ENCODE measurements around the gene PEX14.
"Not testable (repeated sequence)": the region's sequence is repeated elsewhere in the genome, so short reads cannot be mapped to it uniquely, and the experiment has no call there.

PEX14 gene

GRCh38 chr1:10450836-10451235, 23.9 kb upstream of the PEX14 start:
- no peak for DNase-seq

DNA sequence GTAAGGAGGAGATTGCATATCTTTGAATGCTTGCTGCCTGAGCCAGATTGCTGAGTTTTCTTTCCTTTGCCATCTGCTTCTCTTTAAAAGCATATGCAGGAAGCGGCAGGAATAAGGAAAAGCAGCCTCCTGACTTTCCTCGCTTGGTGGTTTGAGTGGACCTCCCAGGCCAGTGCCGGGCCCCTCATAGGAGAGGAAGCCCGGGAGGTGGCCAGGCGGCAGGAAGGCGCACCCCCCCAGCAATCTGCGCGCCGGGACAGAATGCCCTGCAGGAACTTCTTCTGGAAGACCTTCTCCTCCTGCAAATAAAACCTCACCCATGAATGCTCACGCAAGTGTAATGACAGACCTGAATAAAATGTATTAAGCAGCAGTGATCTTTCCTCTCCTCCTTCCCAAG, 23.5 kb upstream of the PEX14 start:
- no peak for DNase-seq

DNA sequence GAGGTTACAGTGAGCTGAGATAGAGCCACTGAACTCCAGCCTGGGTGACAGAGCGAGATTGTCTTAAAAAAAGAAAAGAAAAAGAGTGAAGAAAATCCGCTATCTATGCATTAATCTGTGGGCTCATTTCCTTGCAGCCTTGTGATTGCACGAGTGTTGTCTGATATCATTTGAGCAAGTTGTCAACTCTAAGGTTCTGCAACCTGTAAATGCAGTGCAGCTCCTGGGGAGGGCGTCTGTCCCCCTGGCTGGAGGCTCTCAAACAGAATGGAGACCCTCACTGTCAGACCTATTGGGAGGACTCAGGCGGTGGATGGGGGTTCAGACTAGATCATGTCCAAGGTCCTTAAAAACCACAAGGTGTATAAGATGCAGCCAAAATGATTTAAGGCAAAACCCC, 18.7 kb upstream of the PEX14 start:
- DNase-seq, result no peak

DNA sequence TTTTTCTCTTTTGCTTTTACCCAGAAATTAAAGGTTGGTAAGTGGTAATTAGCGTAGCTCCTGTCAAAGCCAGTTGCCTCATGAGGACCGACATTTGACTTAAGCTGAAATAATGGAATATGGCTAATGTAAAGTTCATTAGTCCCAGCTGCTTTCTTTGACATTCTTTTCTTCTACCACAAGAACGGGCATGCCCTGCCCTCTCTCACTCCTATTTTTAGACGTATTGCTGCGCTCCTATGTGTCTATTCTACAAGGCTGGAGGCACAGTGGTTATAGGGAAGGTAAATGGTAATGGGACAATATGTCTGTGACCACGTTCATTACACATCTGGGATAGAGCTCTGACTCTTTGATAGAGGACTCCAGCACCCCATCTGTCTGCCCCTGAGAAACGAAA, 18.1 kb upstream of the PEX14 start:
- no peak for DNase-seq

DNA sequence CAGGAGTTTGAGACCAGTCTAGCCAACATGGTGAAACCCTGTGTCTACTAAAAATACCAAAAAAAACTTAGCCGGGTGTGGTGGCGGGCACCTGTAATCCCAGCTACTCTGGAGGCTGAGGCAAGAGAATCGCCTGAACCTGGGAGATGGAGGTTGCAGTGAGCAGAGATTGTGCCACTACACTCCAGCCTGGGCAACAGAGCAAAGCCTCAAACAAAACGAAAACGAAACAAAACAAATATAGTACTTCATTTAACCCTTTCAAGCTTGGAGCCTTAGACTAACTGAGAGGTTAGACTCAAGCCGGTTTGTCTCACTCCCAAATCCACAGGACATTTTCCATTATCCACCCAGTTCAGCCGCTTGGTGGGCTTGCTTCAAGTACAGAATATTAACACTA, 17.3 kb upstream of the PEX14 start:
- DNase-seq, result not testable (repeated sequence)

- DNase-seq, result no peak
Observed at GRCh38 chr1:10457875-10458274, 16.9 kb upstream of the PEX14 start.

DNA sequence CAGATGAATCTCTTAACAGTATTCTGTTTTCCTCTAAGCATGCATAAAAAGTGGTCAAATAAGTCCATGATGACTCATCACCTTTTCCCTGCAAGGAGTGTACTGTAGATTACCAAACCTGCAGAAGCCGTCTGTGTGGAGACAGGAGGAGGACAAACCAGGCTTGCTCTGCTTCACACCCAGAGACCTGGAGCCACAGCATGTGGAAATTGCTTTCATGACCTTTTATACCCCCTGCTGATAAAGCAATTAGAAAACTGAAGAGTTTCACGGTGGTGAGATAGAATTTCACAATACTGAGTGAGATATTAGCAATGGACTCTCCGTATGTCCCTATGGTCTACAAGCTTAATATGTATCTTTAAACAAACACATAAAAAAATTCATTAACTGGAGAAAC, 15.6 kb upstream of the PEX14 start:
- DNase-seq, result no peak

- no peak for DNase-seq
Observed at GRCh38 chr1:10467078-10467477, 7.7 kb upstream of the PEX14 start.

DNA sequence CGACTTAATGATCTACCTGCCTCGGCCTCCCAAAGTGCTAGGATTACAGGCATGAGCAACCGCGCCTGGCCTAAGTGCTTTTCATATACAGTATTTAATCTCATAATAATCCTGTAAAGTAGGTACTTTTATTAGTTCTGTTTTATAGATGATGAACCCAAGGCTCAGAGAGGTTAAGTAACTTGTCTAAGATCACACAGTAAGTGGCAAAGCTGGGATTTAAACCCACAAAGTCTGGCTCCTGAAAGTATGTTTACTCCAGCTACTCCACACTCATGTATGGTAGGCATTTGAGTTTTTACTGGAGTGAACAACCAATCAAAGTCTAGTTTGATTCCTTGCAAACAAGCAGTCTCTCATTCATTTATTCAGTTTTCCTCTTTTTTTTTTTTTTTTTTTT, 4.7 kb upstream of the PEX14 start:
- DNase-seq, result no peak

DNA sequence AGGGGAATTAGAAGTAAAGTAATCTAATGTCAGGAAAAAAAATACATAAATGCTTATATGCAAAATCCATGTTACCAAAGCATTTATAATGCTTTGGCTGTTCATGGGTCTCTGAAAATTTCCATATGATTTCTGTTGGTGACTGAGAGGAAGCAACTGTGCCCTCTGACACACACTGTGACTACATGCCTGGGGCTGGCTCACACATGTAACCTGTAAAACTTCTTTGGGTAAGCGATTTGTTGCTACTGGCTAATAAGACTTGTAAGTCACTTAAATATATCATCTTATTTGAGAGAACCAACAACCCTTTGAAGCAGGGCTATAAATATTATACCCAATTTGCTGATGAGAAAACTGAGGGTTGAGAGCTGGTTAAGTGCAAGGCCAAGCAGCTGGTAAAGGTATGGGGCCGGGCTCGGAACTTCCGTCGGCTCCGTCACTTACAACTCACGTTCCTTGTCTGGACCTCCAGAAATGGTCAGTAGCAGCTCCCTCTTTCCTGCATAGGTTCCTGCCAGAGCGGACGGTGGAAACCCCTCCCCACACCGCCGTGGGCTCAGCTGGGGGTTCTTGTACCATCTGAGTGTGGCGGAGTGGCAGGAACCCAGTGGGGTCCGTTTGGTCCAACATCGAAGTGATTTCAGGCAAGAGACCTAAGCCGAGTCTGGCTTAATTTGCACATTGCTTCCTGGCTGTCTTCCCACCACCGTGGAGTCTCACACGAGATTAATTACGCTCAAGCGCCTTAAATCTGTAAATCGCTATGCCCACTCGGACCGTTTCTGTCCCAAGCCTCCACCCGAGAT, 3.1 kb upstream of the PEX14 start:
- DNase-seq, result no peak

- DNase-seq, result peak; percentile 91 to 92
Observed at GRCh38 chr1:10472220-10473144, 2.3 kb upstream of the PEX14 start, which contains the start of gene DFFA. DFFA (minus strand) TSS chr1:10472529; CDS start chr1:10472458, 71 bp downstream.

DNA sequence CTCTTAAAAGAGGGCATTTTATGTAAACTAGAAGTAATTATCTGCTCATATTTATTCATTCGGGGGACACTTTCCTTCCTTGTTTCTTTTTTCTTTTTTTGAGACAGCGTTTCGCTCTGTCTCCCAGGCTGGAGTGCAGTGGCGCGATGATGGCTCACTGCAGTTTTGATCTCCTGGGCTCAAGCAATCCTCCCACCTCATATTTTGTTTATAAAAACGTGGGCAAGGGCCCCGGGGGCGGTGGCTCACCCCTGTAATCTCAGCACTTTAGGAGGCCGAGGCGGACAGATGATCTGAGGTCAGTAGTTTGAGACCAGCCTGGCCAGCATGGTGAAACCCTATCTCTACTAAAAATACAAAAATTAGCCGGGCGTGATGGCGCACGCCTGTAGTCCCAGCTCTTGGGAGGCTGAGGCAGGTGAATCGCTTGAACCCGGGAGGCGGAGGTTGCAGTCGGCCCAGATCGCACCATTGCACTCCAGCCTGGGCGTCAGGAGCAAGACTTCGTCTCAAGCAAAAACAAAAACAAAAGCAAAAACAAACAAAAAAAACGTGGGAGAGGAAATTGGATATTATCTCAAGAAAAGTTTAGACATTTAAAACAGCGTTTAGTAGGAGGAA, 1.5 kb upstream of the PEX14 start:
- no peak for DNase-seq

DNA sequence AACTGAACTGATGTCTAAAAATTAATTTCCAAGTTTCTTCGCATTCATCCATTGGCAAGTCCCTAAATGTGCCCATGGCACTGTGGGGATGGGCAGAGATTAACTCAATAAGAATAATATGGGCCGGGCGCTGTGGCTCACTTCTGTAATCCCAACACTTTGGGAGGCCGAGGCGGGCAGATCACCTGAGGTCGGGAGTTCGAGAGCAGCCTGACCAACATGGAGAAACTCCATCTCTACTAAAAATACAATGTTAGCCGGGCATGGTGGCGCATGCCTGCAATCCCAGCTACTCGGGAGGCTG, 489 bp upstream of the PEX14 start:
- not testable (repeated sequence) for DNase-seq

DNA sequence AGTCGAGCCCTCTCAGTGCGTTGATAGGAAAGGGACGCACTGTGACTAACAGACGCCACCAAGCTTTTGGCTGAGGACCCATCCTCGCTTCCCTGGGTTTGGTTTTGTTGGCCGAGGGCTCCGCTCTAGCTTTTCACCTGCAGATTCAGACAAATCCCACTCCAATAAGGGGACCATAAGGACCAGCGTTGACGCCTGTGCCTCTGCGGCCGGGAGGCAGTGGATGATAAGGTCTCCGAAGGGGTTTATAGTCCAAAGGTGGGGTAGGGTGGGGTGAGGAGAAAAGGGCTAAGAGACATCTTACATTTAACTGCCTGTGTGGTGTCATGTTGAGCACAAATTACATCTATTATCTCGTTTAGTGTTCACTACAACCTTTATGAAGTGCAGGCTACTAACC, 760 bp downstream of the PEX14 start:
- DNase-seq, result no peak

- no peak for DNase-seq
Observed at GRCh38 chr1:10479296-10479695, 4.5 kb downstream of the PEX14 start.

GRCh38 chr1:10480614-10481013, 5.9 kb downstream of the PEX14 start:
- DNase-seq, result no peak

GRCh38 chr1:10484521-10484920, 9.8 kb downstream of the PEX14 start:
- DNase-seq, result no peak

GRCh38 chr1:10489291-10490055, 14.7 kb downstream of the PEX14 start:
- DNase-seq, result no peak

DNA sequence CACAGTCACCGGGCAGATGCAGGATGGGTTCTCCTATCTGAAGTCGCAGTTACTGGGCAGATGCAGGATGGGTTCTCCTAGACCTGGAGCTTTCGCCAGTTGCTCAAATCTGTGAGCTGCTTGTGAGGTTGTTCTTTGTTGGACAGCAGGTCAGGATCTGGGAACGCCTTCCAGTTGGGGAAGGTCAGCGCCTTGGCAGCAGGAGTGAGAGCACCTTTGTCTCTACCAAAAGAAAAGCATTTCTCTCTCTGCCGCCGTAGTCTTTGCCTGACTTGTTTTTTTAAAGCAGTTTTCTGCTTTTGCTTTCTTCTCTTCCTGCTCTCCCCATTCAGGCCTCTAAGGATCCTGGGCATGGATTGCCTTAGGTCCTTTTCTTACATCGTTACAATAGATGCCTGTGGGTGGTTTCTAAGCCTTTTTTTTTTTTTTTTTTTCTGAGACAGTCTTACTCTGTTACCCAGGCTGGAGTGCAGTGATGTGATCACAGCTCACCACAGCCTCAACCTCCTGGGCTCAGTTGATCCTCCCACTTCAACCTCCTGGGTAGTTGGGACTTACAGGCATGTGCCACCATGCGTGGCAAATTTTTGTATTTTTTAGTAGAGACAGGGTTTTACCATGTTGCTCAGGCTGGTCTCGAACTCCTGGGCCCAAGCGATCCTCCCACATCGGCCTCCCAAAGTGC, 15.7 kb downstream of the PEX14 start:
- DNase-seq, result no peak

DNA sequence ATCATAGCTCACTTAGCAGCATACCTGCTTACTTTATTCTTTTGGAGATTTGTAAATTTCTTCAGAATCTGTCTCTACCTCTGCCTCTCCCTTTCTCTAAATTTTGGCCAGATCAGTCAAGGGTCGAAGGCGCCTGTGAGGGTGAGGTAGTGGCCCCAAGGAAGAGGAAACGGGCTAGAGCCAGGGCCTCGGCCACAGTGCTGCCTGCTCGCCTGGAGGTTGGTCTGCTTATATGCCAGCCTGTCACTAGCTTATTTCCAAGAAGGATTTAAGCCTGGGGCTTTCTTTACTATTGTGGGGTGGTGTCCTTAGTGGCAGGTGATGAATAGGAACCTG, 19.6 kb downstream of the PEX14 start:
- DNase-seq, result no peak

DNA sequence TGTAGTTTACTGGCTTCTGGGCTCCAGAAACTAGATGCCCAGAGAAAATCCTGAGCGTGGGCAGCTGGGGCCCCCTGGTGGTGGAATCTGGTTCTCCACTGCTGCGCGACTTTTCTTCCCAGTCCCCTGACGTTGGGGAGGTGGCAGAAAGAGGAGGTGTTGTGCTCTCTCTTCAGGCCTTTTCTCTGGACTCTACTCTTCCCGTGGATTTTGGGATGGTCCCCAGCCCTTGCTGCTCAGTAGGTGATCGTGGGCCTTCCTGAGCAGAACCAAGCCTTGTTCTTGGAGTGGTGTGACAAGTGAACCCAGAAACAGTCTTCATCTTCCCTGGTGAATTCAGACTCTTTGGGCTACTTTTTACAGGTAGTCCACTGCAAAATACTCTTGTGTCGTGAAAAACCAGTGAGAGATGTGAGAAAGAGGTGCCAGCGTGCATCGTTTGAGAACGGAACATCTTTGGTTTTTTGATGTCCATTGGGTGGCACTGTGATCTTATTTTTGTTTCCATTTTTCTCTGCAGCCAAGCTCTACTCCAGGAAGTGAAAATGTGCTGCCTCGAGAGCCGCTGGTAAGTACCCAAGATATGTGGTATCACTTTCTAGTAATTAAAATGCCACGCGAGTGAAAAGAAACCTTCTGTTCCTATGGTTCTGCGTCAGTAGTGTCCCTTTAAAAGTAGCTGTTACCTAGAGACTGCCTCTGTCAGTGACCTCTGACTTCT, 20.2 kb downstream of the PEX14 start:
- peak; percentile 87 to 88 for DNase-seq

- DNase-seq, result no peak
Observed at GRCh38 chr1:10495475-10495817, 20.7 kb downstream of the PEX14 start.
